HG03565 (cell line): ENCODE measurements around the gene SH3YL1.

Experiments used
- ATAC-seq: cut with Tn5 transposase; IDR thresholded peaks from one replicate; pipeline ENCODE4 v1.9.1; 2021; ENCODE audit warnings: mild to moderate bottlenecking, moderate library complexity; ENCODE audit not compliant: unreplicated experiment

SH3YL1 gene

DNA sequence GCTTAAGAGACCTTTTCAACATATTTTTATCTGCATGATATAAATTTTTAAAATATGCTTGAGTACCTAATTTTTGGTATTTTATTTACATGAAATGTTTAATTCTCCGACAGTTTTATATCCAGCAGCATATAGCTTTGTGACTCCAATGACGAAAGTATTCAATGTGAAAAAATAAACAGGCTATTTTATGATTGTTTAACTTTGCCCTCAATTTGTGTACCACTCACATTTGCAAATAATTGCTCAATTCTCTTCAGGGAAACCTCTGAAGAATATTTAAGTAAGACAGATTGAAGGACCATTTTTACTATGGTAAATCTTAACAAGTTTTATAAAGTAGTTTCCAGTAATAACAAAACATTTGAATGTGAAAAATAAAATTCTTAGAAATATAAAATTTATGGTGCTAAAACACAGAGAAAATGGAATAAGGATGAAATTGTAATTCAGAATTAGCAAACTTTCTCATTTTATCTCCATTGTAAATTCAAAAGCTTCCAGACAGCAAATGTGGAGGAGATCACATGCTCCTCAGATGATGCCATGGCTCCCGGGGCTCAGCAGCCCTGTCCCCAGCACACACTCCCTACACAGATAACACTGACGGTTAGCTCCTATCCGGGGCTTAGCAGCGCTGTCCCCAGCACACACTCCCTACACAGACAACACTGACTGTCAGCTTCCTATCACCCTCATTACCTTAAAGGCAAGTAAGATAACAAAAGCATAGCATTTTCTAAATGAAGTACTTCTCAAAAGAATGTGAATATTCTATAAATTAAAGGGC lies 39.7 kb downstream of the SH3YL1 start:
- ATAC-seq = no peak

DNA sequence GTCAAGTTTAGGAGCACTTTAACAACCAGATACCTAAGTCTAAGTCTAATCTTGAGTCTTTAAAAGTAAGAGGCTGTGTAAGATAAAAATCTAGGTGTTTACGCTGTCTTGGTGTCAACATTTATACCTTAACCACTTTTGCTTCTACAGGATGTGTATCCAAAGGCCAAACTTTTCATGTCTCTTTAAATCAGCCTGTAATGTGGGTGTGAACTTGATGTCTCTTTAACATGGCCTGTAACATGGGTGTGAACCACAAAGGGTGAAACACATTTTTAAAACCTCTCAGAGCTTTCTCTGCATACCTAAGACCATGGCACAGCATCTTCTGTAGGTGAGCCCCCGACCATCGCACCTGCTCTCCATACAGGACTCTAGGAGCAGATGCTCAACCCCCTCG lies 40.4 kb downstream of the SH3YL1 start:
- no peak for ATAC-seq

DNA sequence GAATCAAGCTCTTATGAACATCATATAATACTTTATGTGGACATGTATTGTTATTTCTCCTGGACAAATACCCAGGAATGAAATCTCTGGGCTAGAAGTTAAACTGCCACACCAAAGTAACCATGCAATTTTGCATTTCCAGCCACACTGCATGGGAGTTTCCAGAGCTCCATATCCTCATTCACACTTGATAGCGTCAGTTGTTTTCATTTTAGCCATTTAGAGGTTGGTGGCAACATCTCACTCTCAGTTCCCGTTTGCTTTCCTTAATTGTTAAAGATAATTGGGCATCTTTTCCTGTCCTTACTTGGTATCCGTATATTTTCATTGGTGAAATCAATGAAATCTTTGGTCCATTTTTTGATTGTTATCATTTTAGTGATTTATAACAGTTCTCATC lies 47.8 kb downstream of the SH3YL1 start:
- ATAC-seq = no peak

DNA sequence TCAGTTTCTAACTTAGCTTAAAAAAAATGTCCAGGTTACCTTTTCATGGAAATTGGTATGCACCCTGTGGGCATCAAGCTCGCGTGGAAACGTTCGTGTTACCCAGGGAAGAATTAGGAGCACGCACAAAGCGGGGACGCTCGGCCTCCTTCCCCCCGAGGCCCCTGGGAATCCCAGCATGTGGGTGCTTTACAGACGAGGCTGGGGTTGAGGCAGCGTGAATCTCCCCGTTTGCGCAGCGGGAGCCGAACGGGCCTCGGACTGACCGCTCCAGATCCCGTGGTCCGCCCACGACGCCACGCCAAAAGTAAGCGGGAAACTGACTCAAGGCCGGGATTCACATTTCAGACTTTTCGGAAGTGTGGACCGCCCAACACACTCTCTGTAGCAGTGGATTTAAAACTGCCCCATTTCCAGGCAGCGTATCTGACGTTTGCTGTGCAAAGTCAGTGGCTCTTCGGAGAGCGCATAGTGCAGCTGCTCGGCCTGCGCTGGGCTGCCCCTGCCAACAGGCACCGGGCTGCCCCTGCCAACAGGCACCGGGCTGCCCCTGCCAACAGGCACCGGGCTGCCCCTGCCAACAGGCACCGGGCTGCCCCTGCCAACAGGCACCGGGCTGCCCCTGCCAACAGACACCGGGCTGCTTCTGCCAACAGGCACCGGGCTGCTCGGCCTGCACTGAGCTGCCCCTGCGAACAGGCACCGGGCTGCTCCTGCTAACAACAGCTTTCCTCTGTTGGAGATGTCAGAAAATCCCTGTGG lies 49.7 kb downstream of the SH3YL1 start:
- ATAC-seq = no peak

DNA sequence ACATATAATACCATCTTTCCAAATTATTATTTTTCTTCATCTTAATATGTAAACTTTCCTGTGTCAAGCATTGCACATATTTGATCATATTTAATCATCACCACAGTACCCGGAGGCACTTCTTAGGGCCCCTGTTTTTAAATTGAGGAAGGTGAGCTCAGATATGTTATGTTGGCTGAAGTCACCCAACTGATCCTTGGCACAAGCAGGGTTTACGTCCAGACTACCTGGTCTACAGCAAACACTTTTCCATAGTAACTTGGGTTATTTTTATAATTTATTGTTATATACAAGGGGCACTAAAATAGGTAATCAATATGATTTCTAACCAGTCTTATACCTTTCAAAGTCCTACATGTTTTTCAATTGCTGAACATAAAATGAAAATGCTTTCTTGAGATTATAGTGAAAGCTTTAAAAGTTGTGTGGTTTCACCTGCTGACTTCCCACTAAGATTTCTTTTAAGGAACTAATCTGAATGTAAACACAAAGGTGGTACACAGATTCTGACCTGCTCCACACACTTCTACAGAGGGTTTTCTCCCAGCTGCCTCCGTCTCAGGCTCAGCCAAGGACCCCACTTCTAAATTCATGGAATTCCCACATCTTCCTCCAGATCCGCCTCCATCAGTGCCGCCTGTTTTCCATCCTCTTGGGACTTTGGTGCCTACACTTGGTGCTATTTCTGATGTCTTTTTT lies 52.2 kb downstream of the SH3YL1 start:
- no peak for ATAC-seq

DNA sequence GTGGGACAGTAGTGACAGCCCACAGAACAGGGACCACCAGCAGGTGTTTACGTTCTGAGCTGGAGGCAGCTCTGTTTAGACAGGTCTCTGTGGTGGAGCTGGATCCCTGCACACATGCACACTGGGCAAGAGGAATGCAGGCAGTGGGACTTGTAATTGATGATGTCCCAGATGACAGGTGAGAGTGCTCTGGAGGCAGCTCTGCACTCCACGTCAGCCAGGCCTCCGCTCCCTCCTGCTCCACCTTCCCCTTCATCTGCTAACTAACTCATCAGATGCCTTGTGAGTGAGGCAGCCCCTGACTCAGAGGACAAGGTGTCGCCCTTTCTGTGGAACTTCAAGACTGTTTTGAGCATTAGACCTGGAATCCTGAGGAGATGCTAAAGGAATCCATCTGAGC lies 53.2 kb downstream of the SH3YL1 start:
- no peak for ATAC-seq

DNA sequence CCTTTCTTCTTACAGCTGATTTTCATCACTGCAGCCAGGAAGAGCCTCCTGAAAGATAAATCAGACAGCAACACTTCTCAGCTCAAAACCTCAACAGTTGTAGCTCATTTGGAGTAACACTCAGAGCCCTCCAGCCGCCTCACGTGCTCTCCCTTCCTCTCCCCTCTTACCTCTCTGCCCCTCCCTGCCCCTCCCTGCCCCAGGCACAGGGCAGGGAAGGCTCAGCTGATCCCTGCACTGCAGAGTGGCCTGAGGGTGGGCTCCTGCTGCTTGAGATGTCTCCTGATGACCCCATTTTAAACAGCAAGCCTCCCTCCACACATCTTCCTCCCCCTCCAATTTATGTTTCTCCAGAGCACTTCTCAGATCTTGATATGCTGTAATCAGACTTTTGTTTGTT lies 54.4 kb downstream of the SH3YL1 start:
- no peak for ATAC-seq

DNA sequence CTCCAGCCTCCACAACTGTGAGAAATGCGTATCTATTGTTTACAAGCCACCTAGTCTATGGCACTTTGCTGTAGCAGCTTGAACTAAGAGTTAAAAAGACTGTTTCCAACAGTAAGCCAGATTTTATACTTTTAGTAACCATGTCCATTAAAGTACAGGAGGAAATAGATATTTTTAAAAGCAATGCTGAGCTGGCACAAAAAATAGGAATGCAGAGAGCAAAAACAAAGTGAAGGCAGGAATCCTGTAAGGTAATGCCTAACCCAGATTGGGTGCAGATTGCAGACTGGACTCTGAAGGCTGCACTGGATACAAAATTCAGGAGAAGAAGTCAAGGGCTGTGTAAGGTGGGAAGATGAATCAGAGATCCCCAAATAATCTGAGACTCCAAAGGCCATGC lies 55.5 kb downstream of the SH3YL1 start:
- no peak for ATAC-seq

DNA sequence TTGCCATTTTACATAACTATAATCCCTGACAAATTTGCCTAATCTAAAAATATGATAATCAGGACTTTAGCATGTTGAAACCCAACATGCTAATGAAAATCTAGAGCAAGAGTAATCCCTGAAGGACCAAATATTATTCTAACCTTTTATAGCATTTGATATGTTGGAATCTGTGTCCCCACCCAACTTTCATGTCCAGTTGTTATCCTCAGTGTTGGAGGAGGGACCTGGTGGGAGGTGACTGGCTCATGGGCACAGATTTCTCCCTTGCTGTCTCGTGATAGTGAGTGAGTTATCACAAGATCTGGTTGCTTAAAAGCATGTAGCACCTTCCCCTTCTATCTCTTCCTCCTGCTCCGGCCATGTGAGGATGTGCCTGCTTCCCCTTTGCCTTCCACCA lies 59.8 kb downstream of the SH3YL1 start:
- no peak for ATAC-seq

DNA sequence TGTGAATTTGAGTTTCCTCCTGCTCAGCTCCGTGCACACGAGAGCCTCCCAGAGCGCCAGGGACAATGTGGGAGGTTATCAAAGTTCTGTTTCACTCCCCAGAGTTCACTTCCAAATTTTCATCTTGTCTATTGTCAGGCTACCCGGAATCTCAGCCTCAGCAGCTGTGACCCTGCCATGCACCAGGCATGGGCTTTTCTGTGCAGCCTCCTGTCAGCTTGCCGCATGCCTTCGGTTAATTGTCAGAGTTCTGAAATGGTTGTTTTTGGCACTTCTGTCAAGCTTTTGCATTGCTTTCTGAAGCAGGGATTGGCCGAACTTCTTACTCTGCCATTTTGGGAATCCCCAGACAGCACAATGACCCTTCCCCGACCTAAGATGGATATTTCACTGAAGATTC lies 60.4 kb downstream of the SH3YL1 start:
- no peak for ATAC-seq

DNA sequence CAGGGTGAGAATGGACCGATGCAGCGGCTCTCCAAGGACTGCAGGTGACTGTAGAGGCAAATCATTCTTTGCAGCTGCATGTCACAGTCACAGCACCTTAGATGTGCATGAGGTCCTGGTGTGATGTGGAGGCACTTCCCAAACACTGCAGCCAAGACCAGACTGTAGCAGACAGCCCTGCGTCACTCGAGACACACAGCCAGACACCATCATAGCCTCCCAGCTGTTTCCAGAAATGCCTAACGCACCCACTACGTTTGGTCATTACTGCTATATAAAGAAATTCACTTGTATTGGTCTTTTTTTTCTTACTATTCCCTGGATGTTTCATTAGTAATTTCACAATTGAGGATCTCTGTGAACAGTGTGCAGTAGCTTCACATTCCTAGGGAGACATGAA lies 60.9 kb downstream of the SH3YL1 start:
- no peak for ATAC-seq

DNA sequence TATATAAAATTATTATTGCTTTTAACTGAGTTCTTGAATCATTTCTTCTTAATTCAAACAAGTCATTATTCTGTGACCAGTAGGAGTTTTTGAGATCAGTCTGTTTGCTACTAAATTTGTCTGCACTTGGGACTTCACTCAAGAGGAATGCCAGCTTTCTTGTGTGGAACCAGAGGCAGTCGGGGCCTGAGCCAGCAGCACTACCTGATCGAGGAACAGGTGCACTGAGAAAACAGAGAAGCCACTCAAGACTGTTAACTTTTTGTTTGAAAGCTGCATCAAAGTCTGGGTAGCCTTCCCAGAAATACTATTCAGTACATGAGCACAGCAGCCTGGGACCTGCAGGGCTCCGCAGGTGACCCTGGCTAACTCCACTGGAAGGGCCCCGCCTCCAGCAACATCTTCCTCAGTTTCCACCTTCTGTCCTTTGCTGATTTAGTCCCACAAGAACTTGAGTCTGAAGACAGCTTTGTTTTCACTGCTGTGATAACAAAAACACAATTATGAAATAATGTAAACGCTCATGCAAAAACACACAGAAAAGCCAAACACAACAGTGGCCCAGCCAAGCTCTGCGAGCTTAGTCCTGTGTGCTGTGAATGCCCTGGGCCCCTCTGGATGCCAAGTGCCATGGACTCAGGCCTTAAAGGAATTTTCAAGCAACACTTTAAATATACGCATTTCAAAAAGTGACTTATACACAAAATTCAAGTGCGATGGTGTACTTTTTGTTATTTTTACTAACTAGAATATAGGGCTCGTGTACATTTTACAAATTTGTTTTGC lies 62.0 kb downstream of the SH3YL1 start:
- no peak for ATAC-seq

DNA sequence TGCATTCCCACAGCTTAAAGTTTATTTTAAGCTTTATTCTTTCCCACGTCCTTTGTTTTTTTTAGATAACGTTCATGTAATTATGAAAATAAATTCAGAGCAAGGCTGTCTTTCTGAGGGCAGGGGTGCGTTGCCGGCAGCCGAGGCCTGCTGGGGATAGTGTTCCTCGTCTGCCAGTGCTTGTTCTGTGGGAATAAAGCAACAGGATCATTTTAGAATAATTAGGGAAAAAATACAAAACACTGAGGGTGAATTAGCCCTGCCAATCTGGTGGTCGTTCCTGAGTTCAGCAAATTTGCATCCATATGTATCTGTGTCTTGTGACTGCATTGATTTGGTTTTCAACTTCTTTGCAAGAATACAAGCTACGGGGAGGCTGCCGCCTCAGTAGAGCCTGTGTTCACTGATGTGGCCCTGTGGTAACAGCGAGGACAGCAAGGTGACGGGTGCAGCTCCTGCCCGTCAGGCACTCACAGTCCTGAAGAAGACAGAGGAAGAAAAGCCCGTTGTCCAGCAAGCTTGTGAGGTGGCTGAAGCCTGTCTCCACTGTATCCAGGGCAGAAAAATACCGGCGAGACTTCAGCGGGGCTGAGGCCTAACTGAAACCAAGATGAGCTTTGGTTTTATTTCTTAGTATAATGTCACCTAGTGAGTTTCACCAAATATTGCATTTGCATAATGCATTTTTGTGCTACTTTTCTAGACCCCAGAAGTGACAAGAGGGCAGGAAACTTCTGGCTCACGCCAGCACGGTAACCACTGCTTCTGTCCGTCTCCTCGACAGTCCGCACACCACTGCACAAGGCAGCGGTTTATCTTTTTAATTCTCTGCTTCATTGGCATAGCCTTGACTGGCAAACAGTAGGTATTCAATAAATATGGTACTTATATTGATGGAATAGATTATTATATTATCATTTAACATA lies 64.5 kb downstream of the SH3YL1 start:
- ATAC-seq = no peak

DNA sequence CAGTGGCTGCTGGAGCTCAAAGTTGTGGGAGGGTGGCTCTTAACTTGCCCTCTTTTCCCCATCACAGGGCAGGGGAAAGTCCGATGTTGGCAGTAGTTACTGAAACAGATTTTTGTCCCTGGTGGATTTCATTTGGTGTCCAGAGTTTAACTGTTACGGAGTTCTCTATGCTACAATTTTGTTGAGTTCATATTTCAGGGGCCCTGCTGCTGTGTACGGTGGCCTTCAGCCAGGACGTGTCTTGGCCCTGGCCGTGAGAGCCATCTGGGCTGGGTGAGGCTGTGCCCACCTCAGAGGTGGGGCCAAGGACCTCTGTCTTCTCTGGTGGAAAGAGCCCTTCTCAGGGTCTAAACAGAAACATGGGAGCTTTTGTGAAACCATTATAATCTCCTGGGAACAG lies 67.4 kb downstream of the SH3YL1 start:
- no peak for ATAC-seq

DNA sequence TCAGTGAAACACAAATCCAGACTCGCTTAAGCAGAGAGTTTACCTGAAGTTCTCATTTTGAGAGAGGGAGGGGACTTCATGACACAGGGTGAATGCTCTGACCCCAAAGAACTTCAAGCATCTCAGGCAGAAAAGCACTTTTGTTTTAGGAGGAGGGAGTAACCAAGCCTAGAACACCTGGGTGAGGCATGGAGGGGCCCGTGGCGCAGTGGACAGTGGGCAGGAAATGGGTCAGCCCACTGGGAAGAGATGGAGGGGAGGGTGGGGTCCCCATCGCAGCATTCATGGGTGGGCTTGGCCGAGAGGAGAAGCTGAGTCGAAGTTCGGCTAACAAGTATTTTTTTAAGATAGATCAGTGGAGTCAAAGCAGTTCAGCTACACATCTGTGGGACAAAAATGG lies 67.9 kb downstream of the SH3YL1 start:
- no peak for ATAC-seq

DNA sequence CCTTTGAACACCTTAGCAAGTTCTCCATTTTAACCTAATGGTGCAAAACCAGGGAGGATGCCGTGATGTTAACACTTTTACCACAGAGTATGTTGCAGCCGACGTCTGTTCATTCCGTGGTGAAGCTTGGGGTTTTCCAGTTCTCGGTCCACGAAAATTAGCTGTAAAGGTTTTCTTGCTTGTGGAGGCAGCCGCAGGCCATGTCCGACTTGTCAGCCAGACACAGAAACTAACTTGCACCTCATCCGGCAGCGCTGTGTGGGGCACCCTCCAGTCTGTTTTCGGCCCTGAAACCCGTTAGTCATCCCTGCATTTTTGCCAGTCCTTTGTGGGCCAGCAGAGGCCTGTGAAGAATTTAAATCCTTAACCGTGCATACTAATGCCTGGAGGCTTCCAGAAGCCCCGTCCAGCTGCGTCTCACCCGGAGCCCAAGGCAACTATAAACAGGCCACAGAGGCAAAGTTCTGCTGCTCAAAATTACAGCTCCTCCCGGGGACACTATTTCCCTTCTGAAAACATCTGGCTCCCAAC lies 70.6 kb downstream of the SH3YL1 start:
- no peak for ATAC-seq

DNA sequence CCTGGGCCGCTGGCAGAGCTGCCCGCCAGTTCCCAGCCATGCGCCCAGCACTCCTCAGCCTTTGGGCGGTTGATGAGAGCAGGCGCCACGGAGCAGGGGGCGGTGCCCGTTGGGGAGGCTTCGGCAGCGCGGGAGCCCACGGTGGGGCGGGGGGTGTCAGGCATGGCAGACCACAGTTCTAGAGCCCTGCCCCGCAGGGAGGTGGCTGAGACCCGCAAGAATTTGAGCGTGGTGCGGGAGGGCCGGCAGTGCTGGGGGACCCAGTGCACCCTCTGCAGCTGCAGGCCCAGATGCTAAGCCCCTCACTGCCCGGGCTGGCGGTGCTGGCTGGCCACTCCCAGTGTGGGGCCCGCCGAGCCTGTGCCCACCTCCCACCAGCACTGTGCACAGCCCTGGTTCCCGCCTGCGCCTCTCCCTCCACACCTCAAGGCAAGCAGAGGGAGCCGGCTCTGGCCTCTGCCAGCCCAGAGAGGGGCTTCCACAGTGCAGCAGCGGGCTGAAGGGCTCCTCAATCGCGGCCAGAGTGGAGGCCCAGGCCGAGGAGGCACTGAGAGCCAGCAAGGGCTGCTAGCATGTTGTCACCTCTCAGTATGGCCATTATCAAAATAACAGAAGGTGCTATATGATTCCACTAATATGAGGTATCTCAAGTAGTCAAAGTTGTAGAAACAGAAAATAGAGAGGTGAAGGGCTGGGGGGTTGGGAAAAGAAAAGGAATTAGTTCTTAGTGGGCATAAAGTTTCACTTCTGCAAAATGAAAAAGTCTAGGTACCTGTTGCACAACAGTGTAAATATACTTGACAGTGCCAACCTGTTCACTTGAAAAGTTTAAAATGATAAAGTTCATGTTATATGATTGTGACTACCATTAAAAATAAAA lies 72.3 kb downstream of the SH3YL1 start:
- ATAC-seq = no peak

DNA sequence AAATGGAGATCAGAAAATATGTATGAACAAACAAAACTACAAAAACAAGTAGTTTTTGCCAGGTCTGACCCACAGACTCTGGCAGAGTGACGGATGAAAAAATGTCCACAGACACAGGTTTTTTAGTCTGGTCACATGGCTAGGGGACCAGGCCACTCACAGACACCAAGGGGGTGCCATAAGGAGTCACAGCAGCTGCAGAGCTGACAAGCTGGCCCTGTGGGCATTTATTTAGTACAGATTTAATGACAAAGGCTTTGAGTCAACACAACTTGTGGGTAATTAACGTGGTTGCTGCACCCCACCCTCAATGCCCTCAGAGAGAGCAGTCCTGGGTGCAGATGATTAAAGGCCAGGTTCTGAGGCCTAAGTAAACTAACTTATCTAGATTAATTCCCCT lies 76.0 kb downstream of the SH3YL1 start:
- no peak for ATAC-seq

DNA sequence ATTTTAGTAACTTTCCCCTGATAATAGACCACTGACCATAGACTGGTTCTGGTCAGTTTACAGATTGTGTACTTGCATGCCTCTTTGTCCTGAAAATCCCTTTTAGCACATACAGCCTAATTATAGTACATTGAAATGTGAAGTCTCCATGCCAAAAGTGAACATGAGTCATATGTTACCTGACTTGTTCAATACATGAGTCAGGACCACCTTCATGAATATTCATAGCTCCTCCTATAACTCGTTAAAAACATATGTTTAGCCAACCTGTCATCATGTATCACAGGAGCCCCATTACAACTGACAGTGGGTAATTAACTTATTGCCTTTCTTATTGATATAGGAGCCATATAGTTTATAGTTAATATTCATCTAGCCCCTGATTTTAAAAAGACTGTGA lies 78.6 kb downstream of the SH3YL1 start:
- no peak for ATAC-seq
